GM12878 (cell line): ENCODE measurements around the gene ZKSCAN5. TPM values are rescaled to one million over a fixed set of nuclear protein-coding genes. Genes with fewer than 3 reads are reported as not detected.

Experiments
- ATAC-seq: fragments of 200-7000 bp; cut with Tn5 transposase; 3 replicates; pipeline ENCODE4 v1.9.1; 2020; ENCODE audit warnings: mild to moderate bottlenecking, moderate library complexity
- BruUV-seq: library from RNA; stranded (reverse); fragments of 400-500 nt; replicated peaks from 2 replicates; lab custom pipeline; 2021; lab: Mats Ljungman, UMichigan
- CTCF ChIA-PET: fragments of 300-600 bp; sonication (Branson Sonifier 250); formaldehyde crosslinking; extraction: SDS; loops from one replicate; lab custom pipeline; 2021; ENCODE audit warnings: inconsistent platforms; lab: Yijun Ruan, JAX
- POLR2A ChIA-PET: fragments of 350-600 bp; formaldehyde crosslinking; extraction: SDS; loops from one replicate; lab custom pipeline; 2021; ENCODE audit warnings: inconsistent platforms; lab: Charles Lee
- RAD21 ChIA-PET: fragments of 300-600 bp; sonication (Branson Sonifier 250); formaldehyde crosslinking; loops from one replicate; lab custom pipeline; 2023; ENCODE audit warnings: antibody characterized with exemption; ENCODE audit not compliant: unreplicated experiment; lab: Charles Lee
- SMC1A ChIA-PET: fragments of 300-600 bp; sonication (Branson Sonifier 250); formaldehyde crosslinking; loops from one replicate; lab custom pipeline; 2023; ENCODE audit not compliant: unreplicated experiment, uncharacterized antibody; lab: Charles Lee
- DNase-seq: peaks from one replicate; pipeline ENCODE4 v3.0.0-alpha.2; 2011; ENCODE audit warnings: low read depth, low spot score
- FAIRE-seq: peaks from 3 replicates; lab custom pipeline; 2011; peaks lifted over from hg19 to GRCh38; lab: Jason Lieb, UNC
- H2AFZ ChIP-seq: 2 replicates; pipeline ENCODE4 v1.6.0; 2011; ENCODE audit warnings: low read depth, low read length, control low read depth; ENCODE audit not compliant: control insufficient read depth
- H3K27ac ChIP-seq: 2 replicates; pipeline ENCODE4 v1.5.1; 2011; ENCODE audit warnings: control low read depth; ENCODE audit not compliant: control insufficient read depth, insufficient read depth
- H3K27me3 ChIP-seq, 2 experiments: replicated peaks in 1 of 2; 2 replicates each; pipeline versions ENCODE4 v1.6.0 to v1.6.1; 2011; ENCODE audit warnings: low read length in 1 of 2; ENCODE audit not compliant: control insufficient read depth in 2 of 2, insufficient read depth in 2 of 2
- H3K36me3 ChIP-seq, 2 experiments: 2 replicates each; pipeline ENCODE4 v1.5.1; 2011; ENCODE audit warnings: low read length in 1 of 2; ENCODE audit not compliant: control insufficient read depth in 2 of 2, insufficient read depth in 2 of 2
- H3K4me1 ChIP-seq: 2 replicates; pipeline ENCODE4 v1.6.1; 2011; ENCODE audit warnings: mild to moderate bottlenecking, low read length, moderate library complexity, mixed read lengths; ENCODE audit not compliant: control insufficient read depth, insufficient read depth
- H3K4me2 ChIP-seq: 2 replicates; pipeline ENCODE4 v1.6.0; 2011; ENCODE audit warnings: control low read depth; ENCODE audit not compliant: control insufficient read depth, insufficient read depth
- H3K4me3 ChIP-seq: fragments of 200-600 bp; sonication (generic); 2 replicates; pipeline ENCODE4 v1.5.1; 2016
- H3K79me2 ChIP-seq: 2 replicates; pipeline ENCODE4 v1.6.0; 2011; ENCODE audit warnings: low read length; ENCODE audit not compliant: control insufficient read depth, insufficient read depth
- H3K9ac ChIP-seq: 2 replicates; pipeline ENCODE4 v1.8.0; 2011; ENCODE audit warnings: low read length, control low read depth, mixed read lengths; ENCODE audit not compliant: control insufficient read depth, insufficient read depth
- H3K9me3 ChIP-seq: replicated peaks from 3 replicates; pipeline ENCODE4 v1.5.1; 2011; ENCODE audit warnings: mild to moderate bottlenecking, low read length; ENCODE audit not compliant: control insufficient read depth, insufficient read depth
- H4K20me1 ChIP-seq: 2 replicates; pipeline ENCODE4 v1.6.0; 2011; ENCODE audit not compliant: control insufficient read depth, insufficient read depth
- BRCA1 ChIP-seq: IDR thresholded peaks from 2 replicates; pipeline ENCODE4 v1.6.1; 2011; ENCODE audit warnings: low read depth, low read length, improper control_type of control experiment
- GABPA ChIP-seq: IDR thresholded peaks from 2 replicates; pipeline ENCODE4 v1.6.1; 2014; ENCODE audit warnings: antibody characterized with exemption, low read depth, mild to moderate bottlenecking, inconsistent platforms
- REST ChIP-seq: IDR thresholded peaks from 2 replicates; pipeline ENCODE4 v1.6.1; 2012; ENCODE audit warnings: mild to moderate bottlenecking, low read depth, low read length
- SUPT20H ChIP-seq: IDR thresholded peaks from 2 replicates; pipeline ENCODE4 v1.6.1; 2011; ENCODE audit warnings: low read depth, mild to moderate bottlenecking, low read length, moderate library complexity, borderline replicate concordance; ENCODE audit not compliant: control insufficient read depth
- YY1 ChIP-seq: IDR thresholded peaks from 2 replicates; pipeline ENCODE4 v1.6.1; 2011; ENCODE audit warnings: low read depth, mild to moderate bottlenecking, low read length
- WGBS: methylation state at CpG from one replicate; pipeline ENCODE4 v1.1.6; 2016; ENCODE audit warnings: low lambda C conversion rate; ENCODE audit not compliant: insufficient replicate concordance, insufficient coverage; ENCODE audit errors: missing lambda C conversion rate; 5-methylcytosine and 5-hydroxymethylcytosine counted together
- in situ Hi-C: fragments of 300-500 bp; cut with MboI; formaldehyde crosslinking; loops from 9 replicates; pipeline ENCODE4 v1.14.3; 2018; ENCODE audit warnings: mixed read lengths
- intact Hi-C: fragments of 100-400 bp; cut with micrococcal nuclease; formaldehyde crosslinking; loops from one replicate; pipeline ENCODE4 v1.14.2; 2022; ENCODE audit not compliant: unreplicated experiment
- polyA plus RNA-seq, 11 experiments: library from polyadenylated mRNA; depleted of rRNA in 4 of 11; unstranded in 6 of 11; stranded (reverse) in 5 of 11; fragments of >200 nt; fragmentation: Nextera tagmentation in 4 of 11; fragmentation: Illumina TruSeq in 1 of 11; extraction: Ambion mirVana in 4 of 11; extraction: Trizol in 1 of 11; gene quantifications; 1 replicate in 1 of 11; 2 replicates in 10 of 11; pipeline versions ENCODE4 v1.2.1 to v1.2.3, GENCODE V29; 2011 to 2016; ENCODE audit warnings: inconsistent platforms in 2 of 11, missing spikeins in 2 of 11, low read depth in 1 of 11
- total RNA-seq, 4 experiments: library from RNA; depleted of rRNA in 3 of 4; stranded (reverse); fragments of >200 nt in 3 of 4; fragmentation: Illumina TruSeq in 1 of 4; extraction: Trizol in 1 of 4; gene quantifications; 2 replicates each; pipeline versions ENCODE4 v1.2.1 to v1.2.3, GENCODE V29; 2013 to 2021

The ZKSCAN5 gene
- total and polyA plus RNA-seq, 10 of the 15 experiments (the other 5 are each of a cell fraction or from before 2014, with no cell fraction given), result 2.5 to 10.1 (median 7.7) TPM

GRCh38 chr7:99554939-99555338 lies 50.5 kb downstream of the ZKSCAN5 start:
- H3K79me2 ChIP-seq, result peaks cover 47% of the 10 kb centered on the region
- no peaks in the 10 kb centered on the region for H3K27me3 ChIP-seq
- FAIRE-seq (no peak), DNase-seq (no peak), ATAC-seq (no peak)
- POLR2A ChIA-PET, result no interaction called here
- BruUV-seq, result no TSS peak
- H2AFZ ChIP-seq, result no peak overlapping the region
- in situ Hi-C loops (no loop called here), intact Hi-C loops (no loop called here)
- RAD21 ChIA-PET, result no interaction called here
- H3K9ac ChIP-seq, result no peak overlapping the region
- TF ChIP-seq GABPA (no peak), BRCA1 (no peak)
- 0 out of 2 replicates have a peak, but pooled peaks cover 3% of the 10 kb centered on the region for H3K4me1 ChIP-seq
- no peaks in the 10 kb centered on the region for H3K9me3 ChIP-seq
- H4K20me1 ChIP-seq, result no peaks in the 10 kb centered on the region
- SMC1A ChIA-PET, result no interaction called here
- H3K27ac ChIP-seq, result no peak overlapping the region
- WGBS, result 68% methylated on average over 2 of the region's 2 CpGs
- peaks cover 0 to 10% of the 10 kb centered on the region in 2 experiments; a peak in 2 of 4 replicates for H3K36me3 ChIP-seq
- H3K4me2 ChIP-seq, result no peak overlapping the region
- CTCF ChIA-PET, result no interaction called here
- no peak overlapping the region for H3K4me3 ChIP-seq

DNA sequence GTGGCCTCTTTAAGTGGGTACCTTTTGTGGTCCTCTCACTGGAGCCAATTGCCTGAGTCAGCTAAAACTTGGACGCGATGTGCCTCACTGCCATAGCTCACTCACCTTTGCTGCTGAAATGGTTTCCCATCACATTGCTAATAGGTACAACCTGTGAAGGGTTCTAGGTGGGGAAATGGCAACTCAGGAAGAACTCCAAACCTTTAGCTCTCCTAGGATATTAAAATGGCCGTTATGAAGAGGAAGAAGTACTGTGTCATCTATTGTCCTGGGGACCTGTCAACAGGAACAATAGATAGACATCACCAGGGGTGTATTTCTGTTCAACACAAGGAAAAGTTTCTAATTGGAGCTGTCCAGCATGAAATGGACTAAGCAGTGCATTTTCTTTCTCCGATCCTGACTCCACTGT lies 52.7 kb downstream of the ZKSCAN5 start:
- H2AFZ ChIP-seq, result no peak overlapping the region
- H3K9me3 ChIP-seq, result no peaks in the 10 kb centered on the region
- BruUV-seq, result no TSS peak
- H3K4me1 ChIP-seq, result 0 out of 2 replicates have a peak, but pooled peaks cover 3% of the 10 kb centered on the region
- H3K4me3 ChIP-seq, result peak overlapping the region; percentile 100
- H3K4me2 ChIP-seq, result peak overlapping the region; percentile 98
- in situ Hi-C loops (no loop called here), intact Hi-C loops (no loop called here)
- CTCF ChIA-PET, result interaction anchor here (0.6 to 2.0 kb wide), 3 partner anchors 32 to 60 kb away, joined by 3 to 7 read pairs (median 3); partner anchors contain the start of genes ZKSCAN5 and ZSCAN25
- RAD21 ChIA-PET, result interaction anchor here (1.3 to 2.1 kb wide), 3 partner anchors 53 to 362 kb away, joined by 3 to 10 read pairs (median 4); partner anchors contain the start of genes TRIM4 and ZKSCAN5
- H4K20me1 ChIP-seq, result no peaks in the 10 kb centered on the region
- no peaks in the 10 kb centered on the region for H3K27me3 ChIP-seq
- peak overlapping the region; percentile 98 for H3K9ac ChIP-seq
- DNase-seq (no peak), FAIRE-seq (no peak), ATAC-seq (no peak)
- H3K79me2 ChIP-seq, result peaks cover 48% of the 10 kb centered on the region
- SMC1A ChIA-PET, result interaction anchor here (2.0 kb wide), 1 partner anchor 53 kb away, joined by 5 read pairs; the partner anchor contains the start of gene ZKSCAN5
- peaks cover 7 to 18% of the 10 kb centered on the region in 2 experiments for H3K36me3 ChIP-seq
- no peak for TF ChIP-seq SUPT20H
- TF ChIP-seq YY1, result 0 out of 2 replicates have a peak, but pooled peaks have one; percentile 29
- TF ChIP-seq REST, result peak; percentile 63; the same call in 1 of the 2 replicates
- H3K27ac ChIP-seq, result peak overlapping the region; percentile 94
- POLR2A ChIA-PET, result interaction anchor here (0.6 to 3.5 kb wide), 5 partner anchors 53 to 1560 kb away, joined by 3 to 18 read pairs (median 4); partner anchors contain the start of genes ZKSCAN5 and ZNF394
- WGBS, result 74% methylated on average over 4 of the region's 4 CpGs
